ENCODE data around the gene PRKCE. TPM values are rescaled to one million over a fixed set of nuclear protein-coding genes. Genes with fewer than 3 reads are reported as not detected.

The PRKCE gene
- total and polyA plus RNA-seq, 7 donors: 3.0 to 22.8 (median 16.1) TPM

GRCh38 chr2:45929674-45930395, 278.4 kb downstream of the PRKCE start:
- intact Hi-C loops (cut with DNase I): loop anchor here in 1 of 2 donors (5.0 kb wide), 1 partner anchor 158 kb away; no protein-coding TSS in a partner anchor
- peaks cover 11% of the 10 kb centered on the region for H3K4me1 ChIP-seq
- H3K27ac ChIP-seq: peak overlapping the region; percentile 51
- H3K36me3 ChIP-seq (ENCODE audit: insufficient read depth in 1 of 2, low read depth in 1 of 2): no peaks in the 10 kb centered on the region
- H3K27me3 ChIP-seq (ENCODE audit: insufficient read depth in 3 of 3, low read length in 2 of 3): no peaks in the 10 kb centered on the region
- no peak overlapping the region for H3K4me3 ChIP-seq
- ATAC-seq: peak; percentile 52 to 89 (median 74)
- no peaks in the 10 kb centered on the region for H3K9me3 ChIP-seq
- 57 to 76% (median 67%) methylated on average over 6 of the region's 6 CpGs for WGBS, 3 donors
- TF ChIP-seq CTCF (IDR thresholded peaks at IDR 0.05): no peak
- no peak for DNase-seq

GRCh38 chr2:45930396-45930792, 278.9 kb downstream of the PRKCE start:
- DNase-seq (no peak), ATAC-seq (peak; percentile 66 to 91 (median 85))
- Histone ChIP-seq H3K4me3 (no peak overlapping the region), H3K36me3 (ENCODE audit: insufficient read depth in 1 of 2, low read depth in 1 of 2) (no peaks in the 10 kb centered on the region), H3K4me1 (peaks cover 13% of the 10 kb centered on the region), H3K27me3 (ENCODE audit: insufficient read depth in 3 of 3, low read length in 2 of 3) (no peaks in the 10 kb centered on the region), H3K27ac (peak overlapping the region; percentile 51), H3K9me3 (no peaks in the 10 kb centered on the region)
- WGBS, 3 donors: 45 to 46% (median 45%) methylated on average over 1 of the region's 1 CpG
- intact Hi-C loops (cut with DNase I): loop anchor here in 1 of 2 donors (5.0 kb wide), 1 partner anchor 158 kb away; no protein-coding TSS in a partner anchor
- no peak for TF ChIP-seq CTCF (IDR thresholded peaks at IDR 0.05)

- peaks cover 25% of the 10 kb centered on the region for H3K4me1 ChIP-seq
- H3K9me3 ChIP-seq: no peaks in the 10 kb centered on the region
- intact Hi-C loops (cut with DNase I): loop anchor here in 1 of 2 donors (5.0 kb wide), 1 partner anchor 160 kb away; no protein-coding TSS in a partner anchor
- H3K36me3 ChIP-seq (ENCODE audit: insufficient read depth in 1 of 2, low read depth in 1 of 2): no peaks in the 10 kb centered on the region
- TF ChIP-seq CTCF (IDR thresholded peaks at IDR 0.05): no peak
- no peak overlapping the region for H3K27ac ChIP-seq
- DNase-seq: no peak
- ATAC-seq: no peak
- H3K27me3 ChIP-seq (ENCODE audit: insufficient read depth in 3 of 3, low read length in 2 of 3): no peaks in the 10 kb centered on the region
- WGBS, 3 donors: 81 to 88% (median 86%) methylated on average over 8 of the region's 8 CpGs
- H3K4me3 ChIP-seq: no peak overlapping the region
Measured at GRCh38 chr2:45932278-45932975, 281.0 kb downstream of the PRKCE start.

- intact Hi-C loops (cut with DNase I): loop anchor here (1.0 to 5.0 kb wide), 5 partner anchors 113 to 293 kb away; no protein-coding TSS in a partner anchor
- Histone ChIP-seq H3K9me3 (no peaks in the 10 kb centered on the region), H3K36me3 (ENCODE audit: insufficient read depth in 1 of 2, low read depth in 1 of 2) (no peaks in the 10 kb centered on the region), H3K27ac (peak overlapping the region; percentile 75), H3K4me3 (no peak overlapping the region), H3K27me3 (ENCODE audit: insufficient read depth in 3 of 3, low read length in 2 of 3) (no peaks in the 10 kb centered on the region), H3K4me1 (peaks cover 32% of the 10 kb centered on the region)
- ATAC-seq (peak; percentile 93 to 96 (median 94)), DNase-seq (peak; percentile 98)
- peak; percentile 81 for TF ChIP-seq CTCF (IDR thresholded peaks at IDR 0.05)
- WGBS, 3 donors: 30 to 35% (median 34%) methylated on average over 12 to 13 of the region's 13 CpGs
Measured at GRCh38 chr2:45935791-45936622, 284.5 kb downstream of the PRKCE start.

All from psoas muscle (tissue), 8 donors.